Lower lobe of right lung (tissue), 2 donors: ENCODE data around the gene SNX27. TPM values are rescaled to one million over a fixed set of nuclear protein-coding genes. Genes with fewer than 3 reads are reported as not detected.
"Not testable (repeated sequence)": the region's sequence is repeated elsewhere in the genome, so short reads cannot be mapped to it uniquely, and the experiment has no call there.

Experiments used
- ATAC-seq, 2 donors: fragments of 200-7000 bp; cut with Tn5 transposase; one replicate each; pipeline ENCODE4 v1.9.1; 2020 to 2022; ENCODE audit warnings: mild to moderate bottlenecking in 2 of 2, moderate library complexity in 2 of 2
- DNase-seq: peaks from one replicate; pipeline ENCODE4 v3.0.0-alpha.2; 2020
- H3K27ac ChIP-seq: fragments of 200-600 bp; one replicate; pipeline ENCODE4 v1.8.0; 2022
- H3K27me3 ChIP-seq: fragments of 200-600 bp; one replicate; pipeline ENCODE4 v1.8.0; 2022; ENCODE audit warnings: low read depth
- H3K36me3 ChIP-seq: fragments of 200-600 bp; one replicate; pipeline ENCODE4 v1.8.0; 2022; ENCODE audit warnings: mild to moderate bottlenecking
- H3K4me1 ChIP-seq: fragments of 200-600 bp; one replicate; pipeline ENCODE4 v1.8.0; 2022
- H3K4me3 ChIP-seq: fragments of 200-600 bp; one replicate; pipeline ENCODE4 v1.8.0; 2022; ENCODE audit warnings: mild to moderate bottlenecking
- H3K9me3 ChIP-seq: fragments of 200-600 bp; one replicate; pipeline ENCODE4 v1.8.0; 2022
- intact Hi-C: fragments of 100-400 bp; cut with DNase I; formaldehyde crosslinking; loops from one replicate; pipeline ENCODE4 v1.11.0; 2022
- total RNA-seq: library from RNA; stranded (reverse); fragmentation: NEBNext Ultra II Directional; extraction: Animal tissue kit (Norgen Biotek cat#: 25700); gene quantifications from one replicate; pipeline ENCODE4 v1.2.1, GENCODE V29; 2021
- TF ChIP-seq, protein P1 (sequence below): fragments of 200-600 bp; IDR thresholded peaks from one replicate; pipeline ENCODE4 v1.8.0; 2022; ENCODE audit warnings: antibody characterized with exemption, mild to moderate bottlenecking
- donor health status: DM: no; HTN: yes; CAD: no; lungs with severe emphysema.

SNX27 gene
- total RNA-seq, 1 donor from 2014 or later = 66.5 TPM

DNA sequence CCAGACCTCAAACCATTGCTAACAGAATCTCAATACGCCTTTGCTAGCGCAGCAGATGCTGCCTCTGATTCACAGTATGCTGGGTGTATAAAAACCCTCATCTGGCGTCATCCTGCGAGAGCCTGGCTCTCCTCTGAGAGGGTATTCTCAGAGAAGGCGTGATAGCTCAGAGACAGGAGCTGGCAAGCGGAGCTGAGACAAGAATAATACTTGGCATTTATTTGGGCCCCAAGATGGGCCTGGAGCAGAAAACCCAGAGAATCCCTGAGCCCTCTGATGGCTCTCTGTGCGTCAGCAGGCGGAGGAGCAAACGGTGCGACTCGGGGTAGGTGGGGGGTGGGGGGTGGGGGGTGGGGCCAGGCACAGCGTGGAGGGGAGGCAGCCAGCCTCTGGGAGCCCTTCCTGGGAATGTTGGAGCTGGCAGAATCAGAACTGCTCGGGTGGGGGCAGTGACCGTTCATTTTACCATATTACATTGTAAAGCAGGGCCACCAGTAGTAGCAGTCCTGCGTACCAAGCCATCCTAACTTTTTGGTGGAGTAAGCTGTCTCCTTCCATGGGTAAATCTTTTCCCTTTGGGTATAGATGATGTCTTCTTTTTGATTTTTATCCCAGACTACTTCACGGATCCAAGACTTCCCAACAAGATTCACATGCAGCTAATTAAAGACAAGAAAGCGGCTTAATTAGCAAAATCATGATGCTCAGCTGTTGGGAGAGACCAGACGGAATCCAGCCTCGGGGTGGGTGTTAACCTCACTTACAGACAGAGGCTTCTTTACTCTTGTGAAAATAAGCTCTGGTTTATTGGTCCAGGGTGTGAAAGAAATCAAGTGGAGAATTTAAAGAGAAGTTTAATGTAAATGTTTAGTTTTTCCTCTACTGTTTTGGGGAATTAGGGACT lies 116.6 kb downstream of the SNX27 start:
- no peak for ATAC-seq
- TF ChIP-seq, protein P1, sequence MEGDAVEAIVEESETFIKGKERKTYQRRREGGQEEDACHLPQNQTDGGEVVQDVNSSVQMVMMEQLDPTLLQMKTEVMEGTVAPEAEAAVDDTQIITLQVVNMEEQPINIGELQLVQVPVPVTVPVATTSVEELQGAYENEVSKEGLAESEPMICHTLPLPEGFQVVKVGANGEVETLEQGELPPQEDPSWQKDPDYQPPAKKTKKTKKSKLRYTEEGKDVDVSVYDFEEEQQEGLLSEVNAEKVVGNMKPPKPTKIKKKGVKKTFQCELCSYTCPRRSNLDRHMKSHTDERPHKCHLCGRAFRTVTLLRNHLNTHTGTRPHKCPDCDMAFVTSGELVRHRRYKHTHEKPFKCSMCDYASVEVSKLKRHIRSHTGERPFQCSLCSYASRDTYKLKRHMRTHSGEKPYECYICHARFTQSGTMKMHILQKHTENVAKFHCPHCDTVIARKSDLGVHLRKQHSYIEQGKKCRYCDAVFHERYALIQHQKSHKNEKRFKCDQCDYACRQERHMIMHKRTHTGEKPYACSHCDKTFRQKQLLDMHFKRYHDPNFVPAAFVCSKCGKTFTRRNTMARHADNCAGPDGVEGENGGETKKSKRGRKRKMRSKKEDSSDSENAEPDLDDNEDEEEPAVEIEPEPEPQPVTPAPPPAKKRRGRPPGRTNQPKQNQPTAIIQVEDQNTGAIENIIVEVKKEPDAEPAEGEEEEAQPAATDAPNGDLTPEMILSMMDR = no peak
- no peaks in the 10 kb centered on the region for H3K4me1 ChIP-seq
- intact Hi-C loops = no loop called here
- no peak for DNase-seq
- H3K9me3 ChIP-seq = no peaks in the 10 kb centered on the region
- no peak overlapping the region for H3K27ac ChIP-seq
- no peak overlapping the region for H3K4me3 ChIP-seq
- H3K36me3 ChIP-seq = no peaks in the 10 kb centered on the region
- peaks cover 12% of the 10 kb centered on the region for H3K27me3 ChIP-seq

DNA sequence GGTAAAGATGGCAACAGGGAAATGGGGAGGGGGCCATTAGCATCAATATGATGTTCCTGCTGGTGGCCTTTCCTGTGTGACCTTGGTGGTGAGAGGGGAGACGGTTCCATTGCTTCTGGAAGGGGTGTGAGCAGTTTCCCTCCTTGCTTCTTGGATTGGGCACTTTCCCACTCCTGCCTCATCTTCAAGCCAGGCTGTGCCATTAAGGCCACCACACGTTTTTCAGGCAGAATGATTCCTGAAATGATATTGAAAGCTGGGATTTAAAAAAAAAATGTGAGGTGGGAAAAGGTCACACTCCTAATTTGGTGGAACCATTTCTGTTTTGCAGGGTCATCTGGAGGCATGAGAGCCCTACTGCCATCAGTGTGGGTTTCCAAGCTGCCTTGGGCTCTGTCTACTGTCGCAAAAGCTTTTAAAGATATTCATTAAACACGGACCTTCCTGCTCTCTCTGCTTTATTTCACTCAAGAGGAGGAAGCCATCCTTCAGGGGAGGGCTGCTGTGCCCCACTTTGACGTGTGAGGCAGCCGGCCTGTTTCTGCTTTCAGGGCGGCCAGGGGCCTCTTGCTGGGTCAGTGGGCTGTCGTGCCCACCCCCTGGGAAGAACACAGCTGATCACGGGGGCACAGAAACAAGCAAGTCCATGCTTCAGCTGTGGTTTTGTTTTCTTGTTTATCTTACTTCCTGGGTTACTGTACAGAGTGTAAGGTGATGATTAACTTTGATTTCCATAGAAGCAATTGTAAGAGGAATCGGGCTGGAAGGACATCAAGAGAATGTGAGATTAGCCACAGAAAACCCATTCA lies 117.5 kb downstream of the SNX27 start:
- intact Hi-C loops = no loop called here
- H3K4me1 ChIP-seq = no peaks in the 10 kb centered on the region
- ATAC-seq (peak; percentile 63 to 65), DNase-seq (no peak)
- TF ChIP-seq, protein P1 = no peak
- no peaks in the 10 kb centered on the region for H3K36me3 ChIP-seq
- peaks cover 12% of the 10 kb centered on the region for H3K27me3 ChIP-seq
- no peak overlapping the region for H3K27ac ChIP-seq
- no peaks in the 10 kb centered on the region for H3K9me3 ChIP-seq
- no peak overlapping the region for H3K4me3 ChIP-seq

DNA sequence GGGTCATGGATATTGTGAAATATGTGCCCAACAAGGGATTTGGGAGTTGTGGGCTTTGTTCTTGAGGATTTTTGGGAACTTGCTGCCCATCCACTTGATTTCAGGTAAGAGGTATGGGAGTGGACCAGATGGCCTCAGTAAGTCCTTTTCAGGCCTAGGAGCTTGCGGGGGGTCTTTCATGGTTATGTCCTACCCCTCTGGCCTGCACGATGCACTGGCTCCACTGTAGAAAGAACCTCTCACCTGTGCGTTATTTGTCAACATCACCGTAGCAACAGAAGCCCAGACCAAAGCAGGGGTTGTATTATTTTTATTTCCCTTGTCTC lies 118.1 kb downstream of the SNX27 start:
- intact Hi-C loops = no loop called here
- Histone ChIP-seq H3K27ac (no peak overlapping the region), H3K36me3 (no peaks in the 10 kb centered on the region), H3K4me3 (no peak overlapping the region), H3K27me3 (peaks cover 12% of the 10 kb centered on the region), H3K9me3 (no peaks in the 10 kb centered on the region), H3K4me1 (no peaks in the 10 kb centered on the region)
- DNase-seq (no peak), ATAC-seq (peak; percentile 16 to 62)
- TF ChIP-seq, protein P1 = no peak

DNA sequence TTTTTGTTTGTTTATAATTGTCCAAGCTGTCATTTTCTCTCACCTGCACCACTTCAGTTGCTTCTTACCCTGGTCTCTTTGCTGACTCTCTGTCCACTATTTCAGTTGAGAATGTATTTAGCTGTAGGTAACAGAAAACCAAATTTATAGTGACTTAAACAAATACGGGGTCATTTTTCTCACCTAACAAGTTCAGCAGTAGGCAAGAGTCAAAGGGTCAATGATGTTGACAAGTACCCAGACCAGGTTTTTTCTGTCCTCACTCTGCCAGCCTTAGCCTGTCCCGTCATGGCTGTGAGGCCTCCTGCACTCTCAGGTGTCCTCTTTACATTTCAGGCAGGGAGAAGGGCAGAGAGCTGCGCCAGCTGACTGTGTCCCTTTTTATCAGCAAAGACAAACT lies 121.3 kb downstream of the SNX27 start:
- Histone ChIP-seq H3K36me3 (no peaks in the 10 kb centered on the region), H3K4me3 (no peak overlapping the region), H3K4me1 (no peaks in the 10 kb centered on the region), H3K27me3 (no peaks in the 10 kb centered on the region), H3K9me3 (peaks cover 9% of the 10 kb centered on the region), H3K27ac (no peak overlapping the region)
- TF ChIP-seq, protein P1 = no peak
- no peak for ATAC-seq
- intact Hi-C loops = no loop called here
- no peak for DNase-seq

DNA sequence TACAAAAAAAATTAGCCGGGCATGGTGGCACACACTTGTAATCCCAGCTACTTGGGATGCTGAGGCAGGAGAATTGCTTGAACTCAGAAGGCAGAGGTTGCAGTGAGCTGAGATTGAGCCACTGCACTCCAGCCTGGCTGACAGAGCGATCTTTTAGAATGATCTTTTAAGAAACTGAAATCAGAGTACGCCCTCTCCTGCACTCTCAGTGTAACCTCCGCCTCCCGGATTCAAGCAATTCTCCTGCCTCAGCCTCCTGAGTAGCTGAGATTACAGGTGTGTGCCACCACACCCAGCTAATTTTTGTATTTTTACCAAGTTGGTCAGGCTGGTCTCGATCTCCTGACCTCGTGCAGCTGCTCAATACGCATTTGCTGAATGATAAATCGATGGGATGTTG lies 122.1 kb downstream of the SNX27 start:
- H3K4me3 ChIP-seq, H3K27ac ChIP-seq, H3K36me3 ChIP-seq, H3K27me3 ChIP-seq, ATAC-seq, H3K9me3 ChIP-seq, DNase-seq, intact Hi-C loops, H3K4me1 ChIP-seq: not testable (repeated sequence)

DNA sequence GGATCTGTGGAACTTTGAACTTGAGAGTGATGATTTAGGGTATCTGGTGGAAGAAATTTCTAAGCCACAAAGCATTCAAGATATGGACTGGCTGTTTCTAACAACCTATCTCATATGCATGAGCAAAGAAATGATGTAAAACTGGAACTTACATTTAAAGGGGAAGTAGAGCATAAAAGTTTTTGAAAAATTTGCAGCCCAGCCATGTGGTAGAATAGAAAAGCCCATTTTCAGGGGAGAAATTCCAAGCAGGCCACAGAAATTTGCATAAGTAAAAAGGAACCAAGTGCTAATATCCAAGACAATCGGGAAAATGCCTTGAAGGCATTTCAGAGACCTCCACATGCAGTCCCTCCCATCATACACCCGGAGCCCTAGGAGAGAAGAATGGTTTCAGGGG lies 125.2 kb downstream of the SNX27 start:
- Histone ChIP-seq H3K9me3 (peaks cover 9% of the 10 kb centered on the region), H3K27ac (no peak overlapping the region), H3K4me3 (no peak overlapping the region), H3K36me3 (no peaks in the 10 kb centered on the region), H3K4me1 (no peaks in the 10 kb centered on the region), H3K27me3 (no peaks in the 10 kb centered on the region)
- intact Hi-C loops = no loop called here
- TF ChIP-seq, protein P1 = no peak
- DNase-seq (no peak), ATAC-seq (no peak)
